Thyroid gland (tissue), 4 donors: ENCODE measurements around the gene TESPA1. TPM values are rescaled to one million over a fixed set of nuclear protein-coding genes. Genes with fewer than 3 reads are reported as not detected.

Experiments used
- DNase-seq, 2 donors: peaks; one replicate each; pipeline ENCODE4 v3.0.0-alpha.2; 2019
- H3K27ac ChIP-seq, 3 donors: fragments of 200-600 bp; sonication (generic); 1 replicate in 2 of 3; 2 replicates in 1 of 3; pipeline ENCODE4 v1.5.1; 2016 to 2019; ENCODE audit warnings: mild to moderate bottlenecking in 1 of 3, moderate library complexity in 1 of 3
- H3K27me3 ChIP-seq: fragments of 200-600 bp; sonication (generic); one replicate; pipeline ENCODE4 v1.5.1; 2019
- H3K36me3 ChIP-seq, 2 donors: fragments of 200-600 bp; sonication (generic); one replicate each; pipeline ENCODE4 v1.5.1; 2016 to 2019
- H3K4me1 ChIP-seq, 2 donors: fragments of 200-600 bp; sonication (generic); one replicate each; pipeline ENCODE4 v1.5.1; 2017 to 2019
- H3K4me3 ChIP-seq, 3 donors: fragments of 200-600 bp; sonication (generic); replicated peaks in 1 of 3; 1 replicate in 2 of 3; 2 replicates in 1 of 3; pipeline ENCODE4 v1.5.1; 2016; ENCODE audit warnings: mild to moderate bottlenecking in 1 of 3
- H3K9me3 ChIP-seq: fragments of 200-600 bp; sonication (generic); one replicate; pipeline ENCODE4 v1.5.1; 2017
- CTCF ChIP-seq, 6 experiments: fragments of 200-600 bp in 3 of 6; fragments of 450-650 bp in 3 of 6; sonication (generic) in 3 of 6; IDR thresholded peaks; one replicate each; pipeline ENCODE4 v1.5.1; 2016 to 2019; ENCODE audit warnings: antibody characterized with exemption in 6 of 6, mild to moderate bottlenecking in 2 of 6, inconsistent platforms in 1 of 6, moderate library complexity in 1 of 6
- POLR2A ChIP-seq, 2 donors: fragments of 450-650 bp; IDR thresholded peaks; one replicate each; pipeline ENCODE4 v1.6.1; 2017; ENCODE audit warnings: antibody characterized with exemption in 2 of 2, mild to moderate bottlenecking in 2 of 2, moderate library complexity in 1 of 2
- WGBS, 2 donors: methylation state at CpG; one replicate each; pipeline ENCODE4 v1.1.5; 2017; 5-methylcytosine and 5-hydroxymethylcytosine counted together
- intact Hi-C: fragments of 100-400 bp; cut with DNase I; formaldehyde crosslinking; loops from one replicate; pipeline ENCODE4 v1.15.1; 2023
- total RNA-seq, 4 donors: library from RNA; depleted of rRNA; stranded (reverse); fragments of >200 nt; gene quantifications; one replicate each; pipeline ENCODE4 v1.2.3, GENCODE V29; 2016

Gene TESPA1
- total RNA-seq, 4 donors from 2014 or later = 0.83 to 2.5 (median 2.0) TPM; not detected in 1

GRCh38 chr12:54968181-54968730 is 16.3 kb downstream of the TESPA1 start:
- no peaks in the 10 kb centered on the region for H3K36me3 ChIP-seq
- no peaks in the 10 kb centered on the region for H3K4me1 ChIP-seq
- 64 to 75% methylated on average over 4 of the region's 4 CpGs for WGBS, 2 donors
- TF ChIP-seq CTCF (IDR thresholded peaks at IDR 0.05) = no peak
- TF ChIP-seq POLR2A (IDR thresholded peaks at IDR 0.05) = no peak
- H3K27ac ChIP-seq = no peak overlapping the region
- no peak for DNase-seq
- H3K27me3 ChIP-seq = no peaks in the 10 kb centered on the region
- intact Hi-C loops = no loop called here
- no peaks in the 10 kb centered on the region for H3K9me3 ChIP-seq
- H3K4me3 ChIP-seq = no peak overlapping the region

- Histone ChIP-seq H3K27ac (no peak overlapping the region), H3K27me3 (no peaks in the 10 kb centered on the region), H3K4me1 (no peaks in the 10 kb centered on the region), H3K4me3 (no peak overlapping the region), H3K9me3 (no peaks in the 10 kb centered on the region), H3K36me3 (no peaks in the 10 kb centered on the region)
- intact Hi-C loops = no loop called here
- TF ChIP-seq POLR2A (IDR thresholded peaks at IDR 0.05) = no peak
- TF ChIP-seq CTCF (IDR thresholded peaks at IDR 0.05) = no peak
- DNase-seq = peak; percentile 12 to 23
- WGBS, 2 donors = 24 to 25% methylated on average over 2 of the region's 2 CpGs
Measured at GRCh38 chr12:54967461-54967860, 17.1 kb downstream of the TESPA1 start.

- H3K27me3 ChIP-seq = no peaks in the 10 kb centered on the region
- no peak for TF ChIP-seq POLR2A (IDR thresholded peaks at IDR 0.05)
- TF ChIP-seq CTCF (IDR thresholded peaks at IDR 0.05) = no peak
- no peaks in the 10 kb centered on the region for H3K36me3 ChIP-seq
- intact Hi-C loops = loop anchor here (5.0 kb wide), 1 partner anchor 384 kb away; no protein-coding TSS in a partner anchor
- no peak overlapping the region for H3K27ac ChIP-seq
- WGBS, 2 donors = 84 to 90% methylated on average over 4 of the region's 4 CpGs
- H3K4me1 ChIP-seq = peaks cover 0 to 8% of the 10 kb centered on the region in 2 donors
- DNase-seq = no peak
- H3K4me3 ChIP-seq = no peak overlapping the region
- H3K9me3 ChIP-seq = no peaks in the 10 kb centered on the region
Measured at GRCh38 chr12:54961190-54961589, 23.4 kb downstream of the TESPA1 start.

- TF ChIP-seq CTCF (IDR thresholded peaks at IDR 0.05) = no peak
- no peak for TF ChIP-seq POLR2A (IDR thresholded peaks at IDR 0.05)
- no peaks in the 10 kb centered on the region for H3K9me3 ChIP-seq
- 69 to 70% methylated on average over 10 of the region's 10 CpGs for WGBS, 2 donors
- intact Hi-C loops = loop anchor here (5.0 to 10.0 kb wide), 3 partner anchors 105 to 382 kb away; partner anchors contain the start of gene MUCL1
- no peaks in the 10 kb centered on the region for H3K36me3 ChIP-seq
- no peak for DNase-seq
- H3K4me1 ChIP-seq = peaks cover 0 to 12% of the 10 kb centered on the region in 2 donors
- H3K27me3 ChIP-seq = no peaks in the 10 kb centered on the region
- no peak overlapping the region for H3K4me3 ChIP-seq
- H3K27ac ChIP-seq = no peak overlapping the region
Measured at GRCh38 chr12:54959291-54960018, 25.1 kb downstream of the TESPA1 start.

- Histone ChIP-seq H3K27ac (no peak overlapping the region), H3K27me3 (no peaks in the 10 kb centered on the region), H3K4me1 (peaks cover 0 to 12% of the 10 kb centered on the region in 2 donors), H3K9me3 (no peaks in the 10 kb centered on the region), H3K4me3 (no peak overlapping the region), H3K36me3 (no peaks in the 10 kb centered on the region)
- 96 to 98% methylated on average over 3 of the region's 3 CpGs for WGBS, 2 donors
- peak; percentile 16 to 27 for DNase-seq
- intact Hi-C loops = loop anchor here (5.0 to 10.0 kb wide), 2 partner anchors 103 to 211 kb away; partner anchors contain the start of gene MUCL1
- TF ChIP-seq CTCF (IDR thresholded peaks at IDR 0.05) (peak; percentile 16 to 82 (median 60)), POLR2A (IDR thresholded peaks at IDR 0.05) (no peak)
Measured at GRCh38 chr12:54958048-54958658, 26.4 kb downstream of the TESPA1 start.
